ENCODE results near the gene RPS6KB2.
"Not testable (repeated sequence)": the region's sequence is repeated elsewhere in the genome, so short reads cannot be mapped to it uniquely, and the experiment has no call there.

The RPS6KB2 gene

GRCh38 chr11:67397986-67398660 lies 30.2 kb upstream of the RPS6KB2 start:
- no peak for DNase-seq

GRCh38 chr11:67398661-67399563 lies 29.4 kb upstream of the RPS6KB2 start:
- no peak for DNase-seq

- DNase-seq: no peak
Observed at GRCh38 chr11:67400251-67400941, 27.9 kb upstream of the RPS6KB2 start.

- DNase-seq: no peak
Observed at GRCh38 chr11:67400942-67401494, 27.3 kb upstream of the RPS6KB2 start.

- peak; percentile 91 for DNase-seq
Observed at GRCh38 chr11:67401495-67402191, 26.7 kb upstream of the RPS6KB2 start, which contains the start of gene PPP1CA. TSS of gene PPP1CA (minus strand) at chr11:67401858. CDS start at chr11:67401782, 76 bp downstream.

GRCh38 chr11:67402192-67402839 lies 26.0 kb upstream of the RPS6KB2 start:
- not testable (repeated sequence) for DNase-seq

- not testable (repeated sequence) for DNase-seq
Observed at GRCh38 chr11:67403085-67403484, 25.2 kb upstream of the RPS6KB2 start.

GRCh38 chr11:67404515-67405195 lies 23.6 kb upstream of the RPS6KB2 start:
- DNase-seq: no peak

GRCh38 chr11:67405196-67405567 lies 23.1 kb upstream of the RPS6KB2 start:
- no peak for DNase-seq

GRCh38 chr11:67405688-67406339 lies 22.5 kb upstream of the RPS6KB2 start:
- DNase-seq: no peak

GRCh38 chr11:67406420-67406968 lies 21.8 kb upstream of the RPS6KB2 start:
- no peak for DNase-seq

GRCh38 chr11:67406969-67407687 lies 21.2 kb upstream of the RPS6KB2 start:
- no peak for DNase-seq

GRCh38 chr11:67407688-67408163 lies 20.6 kb upstream of the RPS6KB2 start:
- DNase-seq: no peak

GRCh38 chr11:67408437-67409200 lies 19.7 kb upstream of the RPS6KB2 start:
- DNase-seq: no peak

- peak; percentile 65 for DNase-seq
Observed at GRCh38 chr11:67409261-67409666, 19.0 kb upstream of the RPS6KB2 start.

- no peak for DNase-seq
Observed at GRCh38 chr11:67409781-67410368, 18.4 kb upstream of the RPS6KB2 start.

GRCh38 chr11:67410369-67410831 lies 17.9 kb upstream of the RPS6KB2 start:
- no peak for DNase-seq
